Epithelial cell of proximal tubule (primary cell): ENCODE measurements around the gene CDH13. TPM values are rescaled to one million over a fixed set of nuclear protein-coding genes. Genes with fewer than 3 reads are reported as not detected.

Experiments
- DNase-seq: peaks from one replicate; pipeline ENCODE4 v3.0.0-alpha.2; 2011; ENCODE audit warnings: low read depth
- H3K4me3 ChIP-seq: 2 replicates; pipeline ENCODE4 v1.5.1; 2011; ENCODE audit warnings: low read depth, mild to moderate bottlenecking, low read length
- total RNA-seq: library from RNA; depleted of rRNA; stranded (reverse); fragments of >200 nt; gene quantifications from 2 replicates; pipeline ENCODE4 v1.2.3, GENCODE V29; 2015
- TF ChIP-seq, protein P1 (sequence below): conservative IDR thresholded peaks from 2 replicates; pipeline ENCODE4 v1.5.1; 2012; ENCODE audit warnings: low read depth, mild to moderate bottlenecking, low read length

Gene CDH13
- total RNA-seq, 1 donor from 2014 or later = 85.4 TPM

DNA sequence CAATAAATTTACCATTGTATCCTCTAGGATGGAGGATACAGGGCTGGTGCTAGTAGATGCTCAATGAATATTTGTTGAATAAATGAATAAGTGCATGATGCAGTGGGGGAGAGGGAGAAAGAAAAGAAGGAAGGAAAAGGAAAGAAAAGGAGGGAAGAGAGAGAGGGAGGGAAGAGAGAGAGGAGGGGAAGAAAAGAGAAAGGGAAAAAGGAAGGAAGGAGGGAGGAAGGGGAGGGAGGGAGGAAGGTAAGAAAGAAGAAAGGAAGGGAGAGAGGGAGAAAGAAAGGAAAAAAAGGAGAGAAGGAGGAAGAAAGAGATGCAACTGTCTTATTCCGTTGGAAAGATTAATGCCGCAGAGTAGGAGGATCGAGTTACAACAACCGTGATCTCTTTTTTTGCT is 1211.4 kb downstream of the CDH13 start:
- no peak overlapping the region for H3K4me3 ChIP-seq
- TF ChIP-seq, protein P1, sequence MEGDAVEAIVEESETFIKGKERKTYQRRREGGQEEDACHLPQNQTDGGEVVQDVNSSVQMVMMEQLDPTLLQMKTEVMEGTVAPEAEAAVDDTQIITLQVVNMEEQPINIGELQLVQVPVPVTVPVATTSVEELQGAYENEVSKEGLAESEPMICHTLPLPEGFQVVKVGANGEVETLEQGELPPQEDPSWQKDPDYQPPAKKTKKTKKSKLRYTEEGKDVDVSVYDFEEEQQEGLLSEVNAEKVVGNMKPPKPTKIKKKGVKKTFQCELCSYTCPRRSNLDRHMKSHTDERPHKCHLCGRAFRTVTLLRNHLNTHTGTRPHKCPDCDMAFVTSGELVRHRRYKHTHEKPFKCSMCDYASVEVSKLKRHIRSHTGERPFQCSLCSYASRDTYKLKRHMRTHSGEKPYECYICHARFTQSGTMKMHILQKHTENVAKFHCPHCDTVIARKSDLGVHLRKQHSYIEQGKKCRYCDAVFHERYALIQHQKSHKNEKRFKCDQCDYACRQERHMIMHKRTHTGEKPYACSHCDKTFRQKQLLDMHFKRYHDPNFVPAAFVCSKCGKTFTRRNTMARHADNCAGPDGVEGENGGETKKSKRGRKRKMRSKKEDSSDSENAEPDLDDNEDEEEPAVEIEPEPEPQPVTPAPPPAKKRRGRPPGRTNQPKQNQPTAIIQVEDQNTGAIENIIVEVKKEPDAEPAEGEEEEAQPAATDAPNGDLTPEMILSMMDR = no peak
- DNase-seq = no peak

DNA sequence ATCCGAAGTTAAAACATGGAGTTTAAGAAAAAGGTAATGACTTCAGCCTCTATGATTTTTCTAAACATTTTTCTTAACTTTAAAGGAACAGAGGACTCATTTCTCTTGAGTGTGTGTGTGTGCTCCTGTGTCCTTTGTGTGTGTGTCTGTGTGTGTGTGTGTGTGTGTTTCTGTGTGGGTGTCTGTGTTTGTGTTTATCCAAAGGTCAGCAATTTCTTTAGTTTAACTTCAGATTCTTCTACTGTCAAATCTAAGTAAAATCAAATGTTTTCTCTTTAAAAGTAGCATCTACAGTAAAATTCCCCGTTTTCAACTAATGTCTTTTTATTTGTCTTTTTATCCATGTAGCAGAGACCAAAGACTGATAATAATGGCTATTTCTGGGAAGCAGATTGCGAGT is 1212.8 kb downstream of the CDH13 start:
- no peak overlapping the region for H3K4me3 ChIP-seq
- TF ChIP-seq, protein P1 = no peak
- DNase-seq = no peak

DNA sequence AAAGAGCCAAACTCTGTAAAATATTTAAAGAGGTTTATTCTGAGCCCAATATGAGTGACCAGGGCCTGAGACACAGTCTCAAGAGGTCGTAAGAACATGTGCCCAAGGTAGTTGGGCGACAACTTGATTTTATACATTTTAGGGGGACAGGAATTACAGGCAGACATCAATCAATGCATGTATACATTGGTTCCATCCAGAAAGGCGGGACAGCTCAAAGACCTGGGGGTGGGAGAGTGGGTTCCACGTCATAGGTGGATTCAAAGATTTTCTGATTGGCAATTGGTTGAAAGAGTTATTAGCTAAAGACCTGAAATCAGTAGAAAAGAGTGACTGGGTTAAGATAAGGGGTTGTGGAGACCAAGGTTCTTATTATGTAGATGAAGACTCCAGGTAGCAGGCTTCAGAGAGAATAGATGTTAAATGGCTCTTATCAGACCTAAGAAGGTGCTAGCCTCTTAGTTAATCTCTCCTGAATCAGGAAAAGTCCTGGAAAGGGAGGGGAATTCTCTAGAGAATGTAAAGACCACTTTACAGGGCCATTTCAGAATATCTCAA is 1213.4 kb downstream of the CDH13 start:
- no peak overlapping the region for H3K4me3 ChIP-seq
- no peak for DNase-seq
- TF ChIP-seq, protein P1 = no peak

DNA sequence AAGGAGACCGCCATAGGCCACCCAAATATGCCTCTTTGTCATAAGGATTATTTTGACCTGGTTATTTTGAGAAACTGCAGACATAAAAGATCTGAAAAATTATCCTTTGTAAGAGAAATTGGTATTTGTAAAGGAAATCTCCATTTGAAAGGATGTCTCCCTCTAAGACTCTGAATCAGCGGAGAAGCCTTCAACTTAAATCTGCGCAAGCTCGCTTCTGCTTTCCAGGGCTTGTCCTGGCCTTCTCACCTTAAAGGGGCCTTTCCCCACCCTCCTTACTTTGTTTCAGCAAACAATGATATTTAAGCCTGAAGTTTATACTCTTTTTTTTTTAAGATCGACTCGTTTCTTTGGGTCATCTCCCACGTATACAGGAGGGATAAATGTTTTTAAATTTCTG is 1215.5 kb downstream of the CDH13 start:
- H3K4me3 ChIP-seq = no peak overlapping the region
- TF ChIP-seq, protein P1 = no peak
- no peak for DNase-seq

DNA sequence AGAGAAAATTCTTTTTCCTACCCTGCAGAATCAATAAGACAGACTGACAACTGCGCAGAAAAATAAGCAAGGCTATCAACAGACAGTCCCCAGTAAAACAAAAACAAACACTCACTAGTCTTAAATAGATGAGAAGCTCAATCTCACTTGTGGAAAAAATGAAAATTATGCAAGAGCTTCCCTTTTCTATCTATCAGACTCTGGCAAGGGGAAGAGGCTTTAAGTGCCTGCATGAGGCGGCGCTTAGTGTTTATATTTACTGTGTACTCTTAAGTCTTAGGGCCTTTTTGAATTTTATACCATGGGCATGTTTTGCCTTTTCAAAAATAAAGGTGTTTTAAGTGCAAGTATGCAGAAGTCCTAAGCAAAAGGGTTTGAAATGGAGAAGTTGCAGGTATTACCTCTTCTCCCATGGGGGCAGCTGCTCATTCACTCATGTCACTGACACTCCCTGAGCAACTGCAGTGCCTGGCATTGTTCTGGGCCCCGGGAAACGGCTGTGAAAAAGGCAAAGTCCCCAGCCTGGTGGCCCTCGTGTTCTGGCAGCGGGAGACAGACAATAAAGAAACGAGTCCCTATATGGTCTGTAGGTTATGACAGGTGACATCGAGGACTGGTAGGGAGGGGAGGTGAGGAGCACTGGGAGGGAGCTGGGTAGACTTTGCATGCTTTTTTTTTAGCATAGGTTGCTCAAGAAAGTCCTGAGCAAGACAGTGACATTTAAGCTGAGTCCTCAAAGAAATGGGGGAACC is 1216.2 kb downstream of the CDH13 start:
- H3K4me3 ChIP-seq = no peak overlapping the region
- TF ChIP-seq, protein P1 = no peak
- DNase-seq = no peak

DNA sequence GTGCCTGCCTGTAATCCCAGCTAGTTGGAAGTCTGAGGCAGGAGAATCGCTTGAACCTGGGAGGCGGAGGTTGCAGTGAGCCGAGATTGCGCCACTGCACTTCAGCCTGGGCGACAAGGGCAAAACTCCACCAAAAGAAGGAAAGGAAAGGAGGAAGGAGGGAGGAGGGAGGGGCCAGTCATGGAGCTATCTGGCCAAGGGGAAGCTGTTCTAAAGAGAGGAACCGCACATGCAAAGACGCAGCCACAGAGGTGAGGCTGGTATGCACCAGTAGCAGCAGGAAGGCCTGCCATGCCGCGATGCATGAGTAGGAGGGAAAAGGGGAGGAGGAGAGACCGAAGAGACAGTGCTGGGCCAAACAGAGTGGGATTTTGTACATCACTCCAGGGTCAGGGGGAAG is 1216.9 kb downstream of the CDH13 start:
- DNase-seq = no peak
- no peak overlapping the region for H3K4me3 ChIP-seq
- TF ChIP-seq, protein P1 = no peak

DNA sequence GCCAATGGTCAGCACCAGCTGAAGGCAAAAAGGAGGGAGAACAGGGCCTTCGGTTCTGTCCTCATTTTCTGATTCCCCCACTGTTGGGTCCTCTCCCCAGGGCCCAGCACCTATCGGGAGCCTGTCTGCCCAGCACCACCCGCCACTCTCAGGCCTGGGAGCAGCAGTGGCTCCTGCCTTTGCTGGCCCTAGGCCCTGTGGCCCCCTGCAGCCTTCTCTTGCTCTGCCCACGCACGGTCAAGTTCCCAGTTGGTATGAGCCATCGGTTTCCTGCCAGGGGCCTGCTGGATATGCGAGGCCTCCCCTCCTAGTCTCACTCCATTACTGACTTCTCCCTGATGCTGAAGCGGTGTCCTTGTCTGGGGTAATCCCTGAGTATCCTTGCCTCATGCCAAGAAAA is 1218.5 kb downstream of the CDH13 start:
- TF ChIP-seq, protein P1 = no peak
- no peak for DNase-seq
- no peak overlapping the region for H3K4me3 ChIP-seq
